Hematopoietic multipotent progenitor cell treated with erythropoietin and hydrocortisone succinate and interleukin-3 and kit ligand, for 8 days (in vitro differentiated cells): Measurements from ENCODE around the gene LCE3D.
"Not testable (repeated sequence)": the region's sequence is repeated elsewhere in the genome, so short reads cannot be mapped to it uniquely, and the experiment has no call there.

Source experiments
- DNase-seq: peaks from one replicate; pipeline ENCODE4 v3.0.0-alpha.2; 2015

Gene LCE3D, protein sequence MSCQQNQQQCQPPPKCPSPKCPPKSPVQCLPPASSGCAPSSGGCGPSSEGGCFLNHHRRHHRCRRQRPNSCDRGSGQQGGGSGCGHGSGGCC

DNA sequence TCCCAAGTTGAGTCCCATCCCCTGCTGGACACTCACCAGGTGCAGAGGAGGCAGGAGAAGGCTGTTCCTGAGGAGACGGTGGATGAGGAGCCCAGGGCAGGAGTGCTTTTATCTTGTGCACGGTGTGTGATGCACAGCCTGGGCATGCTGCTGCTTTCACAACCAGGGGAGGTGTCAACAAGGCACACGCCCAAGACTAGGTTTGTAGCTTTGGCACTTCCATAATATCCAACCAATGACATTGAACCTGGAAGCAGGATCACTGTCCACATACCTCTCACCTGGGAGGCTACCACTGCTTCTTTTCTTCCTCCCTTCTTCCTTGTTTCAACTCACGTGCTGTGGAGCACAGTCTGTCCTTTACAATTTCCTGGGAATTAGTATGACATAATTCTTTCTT is at the start of gene LCE3D:
Gene LCE3D, minus strand, starts transcription at position 84 of the 400 bp plus-strand sequence. CDS start 580 bp downstream, outside the sequence.
- DNase-seq = no peak

DNA sequence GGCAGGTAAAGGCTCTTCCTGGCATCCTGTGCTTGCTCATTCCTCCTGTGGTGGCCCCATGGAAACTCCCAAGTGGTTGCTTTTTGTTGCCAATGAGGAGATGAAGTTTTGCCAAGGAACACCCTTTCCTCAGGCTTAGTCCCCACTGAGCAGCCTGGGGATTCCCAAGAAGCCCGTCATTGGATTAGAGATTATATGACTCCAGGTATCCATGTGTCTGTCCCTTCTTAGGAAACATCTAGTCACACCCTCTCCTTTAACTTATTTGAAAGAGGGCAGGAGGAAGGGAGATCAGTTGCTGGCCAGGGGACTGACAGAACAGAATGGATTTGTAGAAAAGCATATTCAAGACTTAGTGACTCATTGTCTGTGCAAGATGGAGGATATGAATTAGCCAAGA is 46.4 kb upstream of the LCE3D start:
- DNase-seq = no peak

DNA sequence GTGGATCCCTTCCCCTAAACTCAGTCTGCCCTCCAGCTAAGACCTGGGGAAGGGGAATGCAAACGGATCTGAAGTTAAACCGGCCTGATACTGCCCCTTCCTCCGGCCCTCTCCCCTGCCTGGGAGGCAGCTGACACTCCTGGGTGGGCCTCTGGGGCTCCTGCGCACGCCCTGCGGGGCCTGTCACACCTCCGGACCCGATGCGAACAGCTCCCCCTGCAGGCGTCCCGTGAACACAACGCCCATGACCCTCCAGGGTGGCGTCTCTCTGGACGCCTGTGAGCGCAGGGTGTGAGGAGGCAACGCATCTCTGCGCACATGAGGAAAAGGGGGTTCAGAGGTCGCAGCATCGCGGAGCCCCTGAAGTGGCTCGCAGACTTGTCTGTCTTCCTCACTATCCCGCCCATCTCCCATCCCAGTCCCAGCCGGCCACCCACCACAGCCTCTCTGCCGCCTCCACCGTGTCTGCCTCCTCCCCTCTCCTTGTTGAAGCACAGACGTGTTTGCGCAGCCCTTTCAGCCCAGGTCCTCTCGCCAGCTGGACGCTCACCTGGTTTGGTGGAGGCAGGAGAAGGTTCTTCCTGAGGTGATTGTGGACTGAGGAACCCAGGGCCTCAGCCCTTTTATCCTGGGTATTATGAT is 43.0 kb upstream of the LCE3D start:
- peak; percentile 3 for DNase-seq

DNA sequence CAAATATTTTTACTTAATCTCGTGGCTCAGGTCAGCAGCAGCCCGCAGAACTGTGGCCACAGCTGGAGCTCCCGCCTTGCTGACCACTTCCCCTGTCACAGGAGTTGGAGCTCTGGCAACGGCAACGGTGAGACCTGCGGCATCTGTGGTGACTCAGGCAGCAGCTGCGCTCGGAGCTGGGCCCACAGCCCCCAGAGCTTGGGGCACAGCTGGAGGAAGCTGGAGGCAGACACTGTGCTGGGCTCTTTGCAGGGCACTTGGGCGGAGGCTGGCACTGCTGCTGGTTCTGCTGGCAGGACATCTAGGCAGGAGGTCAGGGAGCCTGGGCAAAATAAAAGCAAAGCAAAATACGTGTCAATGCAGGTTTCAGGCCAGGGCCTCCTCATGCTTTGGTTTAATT is 42.5 kb upstream of the LCE3D start, which contains the start of gene LCE3A:
Gene LCE3A, minus strand, starts transcription at position 301 of the 400 bp plus-strand sequence. Its CDS starts 0 bp downstream, at position 301.
- DNase-seq = no peak

DNA sequence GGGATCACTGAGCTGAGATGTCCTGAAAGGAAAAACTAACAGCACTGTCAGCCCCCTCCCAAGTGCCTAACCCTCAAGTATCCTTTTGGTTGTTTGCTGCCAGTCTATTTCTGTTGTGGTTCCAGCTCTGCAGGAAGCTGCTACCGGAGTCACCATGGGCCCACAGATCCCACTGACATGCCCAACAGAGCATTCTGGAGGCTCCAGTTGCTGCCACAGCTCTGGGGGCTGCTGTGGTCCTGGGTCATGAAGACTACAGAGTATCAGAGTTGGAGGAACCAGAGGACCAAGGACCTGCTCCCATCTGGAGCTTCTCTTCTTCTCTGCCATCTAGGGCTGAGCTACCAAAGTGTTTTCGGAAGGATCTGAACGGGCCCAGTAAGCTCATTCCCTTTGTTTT is 41.7 kb upstream of the LCE3D start:
- DNase-seq = no peak

DNA sequence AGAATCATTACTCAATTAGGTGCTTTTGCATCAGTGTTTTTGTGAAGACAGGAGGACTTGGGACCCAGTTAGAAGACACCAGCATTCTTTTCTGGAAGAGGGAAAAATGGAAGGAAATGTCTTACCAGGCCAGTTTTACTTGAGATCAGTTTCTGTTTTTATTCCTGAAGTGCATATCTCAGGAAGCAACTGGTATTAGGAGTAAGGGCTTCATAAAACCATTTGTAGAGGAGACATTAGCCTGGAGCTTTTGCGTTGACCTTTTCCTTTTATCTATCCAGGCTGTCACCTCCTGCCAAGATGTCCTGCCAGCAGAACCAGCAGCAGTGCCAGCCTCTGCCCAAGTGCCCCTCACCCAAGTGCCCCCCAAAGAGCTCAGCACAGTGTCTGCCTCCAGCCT is 33.2 kb upstream of the LCE3D start, which contains the start of gene LCE3B:
Gene LCE3B, plus strand, starts transcription at position 301 of the 400 bp plus-strand sequence. Its CDS starts 0 bp downstream, at position 301.
- DNase-seq = no peak

DNA sequence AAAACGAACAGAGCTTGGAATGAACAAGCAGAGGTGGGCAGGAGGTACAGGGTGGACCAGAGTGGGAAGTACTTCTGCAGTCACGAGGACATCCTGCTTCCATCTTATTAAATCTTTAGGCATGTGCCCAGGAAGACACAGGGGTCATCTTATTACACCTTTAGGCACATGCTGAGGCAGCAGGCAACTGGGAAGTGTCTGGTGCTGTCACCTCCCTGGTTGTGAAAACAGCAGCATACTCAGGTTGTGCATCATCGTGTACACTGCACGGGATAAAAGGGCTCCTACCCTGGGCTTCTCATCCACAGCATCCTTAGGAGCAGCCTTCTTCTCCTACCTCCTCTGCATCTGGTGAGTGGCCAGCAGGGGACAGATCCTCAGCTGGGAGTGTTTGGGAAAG is 19.6 kb upstream of the LCE3D start, which contains the start of gene LCE3C:
Gene LCE3C, plus strand, starts transcription at position 301 of the 400 bp plus-strand sequence. CDS start 498 bp downstream, outside the sequence.
- DNase-seq = no peak

DNA sequence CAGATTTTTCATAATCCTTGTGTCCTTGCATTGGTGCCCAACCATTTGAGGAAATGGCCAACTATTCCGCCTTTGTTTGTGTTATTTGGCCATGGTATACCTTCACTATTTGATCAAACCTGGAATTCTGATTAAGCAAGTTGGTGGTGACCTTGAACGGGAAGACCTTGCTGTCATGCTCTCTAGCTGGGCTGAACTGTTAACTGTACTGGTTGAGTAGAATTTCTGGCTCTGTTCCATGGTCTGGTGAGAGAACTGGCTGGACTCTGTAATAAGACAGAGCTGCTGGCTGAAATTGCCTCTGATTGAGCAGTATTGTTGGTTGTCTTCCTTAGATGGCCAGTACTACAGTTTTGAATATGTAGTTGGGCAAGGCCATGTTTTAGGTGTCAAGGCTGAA is 16.7 kb upstream of the LCE3D start:
- no peak for DNase-seq

DNA sequence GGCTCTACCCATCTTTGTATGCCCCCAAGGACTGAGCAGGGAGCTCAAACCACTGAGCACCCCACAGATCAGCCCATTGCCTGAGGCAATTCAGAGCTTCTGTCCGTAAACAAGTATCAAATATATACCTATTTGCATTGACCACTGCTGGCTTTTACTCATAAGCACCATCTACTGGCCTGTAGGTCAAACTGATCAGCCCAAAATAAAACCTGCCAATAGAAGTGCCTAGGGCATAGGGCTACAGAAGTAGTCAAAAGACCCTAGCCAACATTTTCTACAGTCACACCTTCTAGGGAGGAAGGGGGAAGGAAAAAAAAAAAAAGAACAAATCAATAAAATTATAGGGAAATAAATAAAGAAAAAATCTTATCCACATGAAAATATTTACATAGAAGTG is 5.3 kb upstream of the LCE3D start:
- no peak for DNase-seq

DNA sequence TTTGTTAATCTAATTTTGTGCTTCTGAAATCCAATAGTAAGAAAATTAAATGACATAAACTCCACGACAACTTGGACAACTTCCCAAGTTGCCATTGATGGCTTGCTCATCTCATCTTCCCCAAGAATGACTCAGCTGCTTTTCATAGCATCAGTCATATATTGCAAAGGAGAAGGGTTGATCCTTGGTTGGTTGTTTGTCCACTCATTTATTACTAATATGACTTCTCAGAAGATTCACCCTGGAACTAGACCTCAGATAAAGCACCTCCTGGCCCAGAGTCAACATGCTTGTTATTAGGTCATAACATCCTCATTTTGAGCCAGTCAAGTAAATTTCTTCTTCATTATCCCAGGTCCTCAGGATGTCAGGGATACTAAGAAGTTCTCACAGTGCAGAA is 2.3 kb upstream of the LCE3D start:
- no peak for DNase-seq

DNA sequence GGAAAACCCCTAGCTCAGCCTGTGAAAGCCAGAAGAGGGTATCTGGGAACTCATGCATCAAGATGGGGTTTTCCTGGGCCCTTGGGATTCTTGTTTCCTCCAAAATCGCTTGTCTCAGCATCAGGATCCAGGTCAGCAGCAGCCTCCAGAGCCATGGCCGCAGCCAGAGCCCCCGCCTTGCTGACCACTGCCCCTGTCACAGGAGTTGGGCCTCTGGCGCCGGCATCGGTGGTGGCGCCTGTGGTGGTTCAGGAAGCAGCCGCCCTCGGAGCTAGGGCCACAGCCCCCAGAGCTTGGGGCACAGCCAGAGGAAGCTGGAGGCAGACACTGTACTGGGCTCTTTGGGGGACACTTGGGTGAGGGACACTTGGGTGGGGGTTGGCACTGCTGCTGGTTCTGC is 790 bp downstream of the LCE3D start:
- DNase-seq = not testable (repeated sequence)

DNA sequence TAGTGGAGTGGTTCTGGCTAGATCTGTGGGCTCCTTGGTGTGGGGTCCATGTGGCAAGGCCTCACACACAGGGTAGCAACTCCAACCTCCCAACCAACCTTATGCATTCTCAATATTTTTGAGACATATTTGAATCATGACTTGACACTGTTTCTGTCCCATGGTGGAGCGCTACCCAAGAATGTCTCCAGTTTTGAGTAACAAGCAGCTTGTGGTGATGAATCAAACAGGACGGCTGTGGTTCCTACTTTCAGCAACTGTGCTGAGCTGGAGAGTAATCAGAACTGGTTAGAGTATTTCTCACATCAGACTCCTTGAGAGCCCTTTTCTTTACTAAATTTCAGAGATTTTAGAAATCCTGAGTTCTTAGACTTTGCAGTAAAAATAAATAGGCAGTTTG is 3.1 kb downstream of the LCE3D start:
- no peak for DNase-seq

DNA sequence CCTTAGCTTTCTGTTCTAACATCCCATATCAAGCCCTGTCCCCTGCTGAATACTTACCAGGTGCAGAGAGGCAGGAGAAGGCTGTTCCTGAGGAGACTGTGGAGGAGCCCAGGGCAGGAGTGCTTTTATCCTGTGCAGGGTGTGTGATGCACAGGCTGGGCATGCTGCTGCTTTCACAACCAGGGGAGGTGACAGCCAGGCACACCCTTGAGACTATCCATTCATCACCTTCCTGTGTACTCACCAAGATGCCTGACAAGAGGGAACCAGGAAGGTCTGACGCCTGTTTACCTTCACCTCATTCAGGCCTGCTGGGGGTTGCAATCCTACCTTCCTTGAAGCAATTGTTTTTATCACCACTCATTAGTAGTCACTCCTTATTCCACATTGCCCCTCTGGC is 13.6 kb downstream of the LCE3D start, which contains the start of gene LCE3E:
Gene LCE3E, minus strand, starts transcription at position 100 of the 400 bp plus-strand sequence. CDS start 572 bp downstream, outside the sequence.
- DNase-seq = no peak

DNA sequence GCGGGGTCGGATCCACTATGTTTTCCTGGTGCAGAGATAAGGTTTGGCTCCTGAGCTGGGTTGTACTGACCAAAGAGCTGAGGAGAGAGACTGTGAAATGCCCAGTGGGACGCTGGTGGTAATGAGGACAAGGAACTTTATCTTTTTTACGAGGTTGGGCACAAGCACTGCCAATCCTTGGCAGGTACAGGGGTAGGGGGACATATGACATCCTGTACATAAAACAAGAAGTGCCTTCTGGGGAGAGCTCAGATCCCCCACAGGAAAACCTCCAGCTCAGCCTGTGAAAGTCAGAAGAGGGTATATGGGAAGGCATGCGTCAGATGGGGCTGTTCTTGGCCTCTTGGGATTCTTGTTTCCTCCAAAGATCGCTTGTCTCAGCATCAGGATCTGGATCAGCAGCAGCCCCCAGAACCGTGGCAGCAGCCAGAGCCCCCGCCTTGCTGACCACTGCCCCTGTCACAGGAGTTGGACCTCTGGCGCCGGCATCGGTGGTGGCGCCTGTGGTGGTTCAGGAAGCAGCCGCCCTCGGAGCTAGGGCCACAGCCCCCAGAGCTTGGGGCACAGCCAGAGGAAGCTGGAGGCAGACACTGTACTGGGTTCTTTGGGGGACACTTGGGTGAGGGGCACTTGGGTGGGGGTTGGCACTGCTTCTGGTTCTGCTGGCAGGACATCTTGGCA is 14.6 kb downstream of the LCE3D start:
- DNase-seq = no peak

DNA sequence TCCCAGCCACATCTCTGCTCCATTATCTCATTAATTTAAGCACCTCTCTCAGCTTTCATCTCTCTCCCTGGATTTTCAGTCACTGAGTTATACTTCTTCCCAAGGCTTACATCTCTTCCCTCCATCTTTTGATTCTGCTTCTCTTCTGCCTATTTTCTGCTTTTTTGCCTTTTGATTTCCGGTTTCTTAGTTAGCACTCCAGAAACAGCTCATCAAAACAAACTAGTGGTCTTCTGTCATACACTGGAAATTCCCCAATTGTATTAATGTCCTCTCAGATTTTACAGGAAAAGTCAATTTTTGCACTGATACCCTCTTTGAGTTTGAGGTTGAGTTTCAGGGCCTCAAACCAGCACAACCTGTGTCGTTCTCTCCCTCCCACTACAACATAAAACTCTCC is 15.2 kb downstream of the LCE3D start:
- no peak for DNase-seq

DNA sequence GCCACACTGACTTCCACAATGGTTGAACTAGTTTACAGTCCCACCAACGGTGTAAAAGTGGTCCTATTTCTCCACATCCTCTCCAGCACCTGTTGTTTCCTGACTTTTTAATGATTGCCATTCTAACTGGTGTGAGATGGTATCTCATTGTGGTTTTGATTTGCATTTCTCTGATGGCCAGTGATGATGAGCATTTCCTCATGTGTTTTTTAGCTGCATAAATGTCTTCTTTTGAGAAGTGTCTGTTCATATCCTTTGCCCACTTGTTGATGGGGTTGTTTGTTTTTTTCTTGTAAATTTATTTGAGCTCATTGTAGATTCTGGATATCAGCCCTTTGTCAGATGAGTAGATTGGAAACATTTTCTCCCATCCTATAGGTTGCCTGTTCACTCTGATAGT is 32.0 kb downstream of the LCE3D start:
- not testable (repeated sequence) for DNase-seq

DNA sequence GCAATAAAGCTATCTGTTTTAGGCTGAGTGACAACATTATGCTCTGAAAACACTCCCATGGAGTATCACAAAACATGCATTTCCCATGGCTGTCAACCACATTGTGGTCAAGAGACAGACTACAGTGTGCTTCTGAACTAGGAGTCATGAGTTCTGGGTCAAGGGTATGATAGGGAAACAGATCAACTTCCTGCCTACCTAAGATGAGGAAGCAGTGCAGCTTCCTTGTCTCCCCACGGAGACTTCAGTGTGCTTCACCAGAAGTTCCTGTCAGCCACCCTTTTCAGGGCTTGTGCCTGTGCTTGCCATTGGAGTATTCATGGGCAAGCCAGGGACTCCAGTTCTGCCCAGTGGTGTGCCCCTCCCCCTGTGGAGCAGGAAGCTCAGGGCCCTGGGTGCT is 33.6 kb downstream of the LCE3D start:
- DNase-seq = no peak

DNA sequence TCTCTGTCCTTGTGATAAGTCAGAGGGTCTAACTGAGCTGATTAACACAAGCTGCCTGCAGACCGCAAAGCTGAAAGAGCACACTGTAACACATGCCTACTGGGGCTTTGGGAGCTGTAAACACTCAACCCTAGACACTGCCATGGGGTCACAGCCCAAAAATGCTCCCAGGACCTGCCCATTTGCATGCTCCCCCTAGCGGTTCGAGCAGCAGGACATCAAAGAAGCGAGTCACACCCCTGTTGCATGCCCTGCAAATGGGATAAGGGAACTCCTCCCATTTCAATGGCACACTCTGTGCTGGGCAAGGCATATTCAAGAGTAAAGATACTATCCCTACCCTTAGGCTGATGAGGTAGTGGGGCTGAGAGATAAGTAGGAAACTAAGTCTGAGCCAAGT is 36.5 kb downstream of the LCE3D start:
- peak; percentile 61 for DNase-seq

DNA sequence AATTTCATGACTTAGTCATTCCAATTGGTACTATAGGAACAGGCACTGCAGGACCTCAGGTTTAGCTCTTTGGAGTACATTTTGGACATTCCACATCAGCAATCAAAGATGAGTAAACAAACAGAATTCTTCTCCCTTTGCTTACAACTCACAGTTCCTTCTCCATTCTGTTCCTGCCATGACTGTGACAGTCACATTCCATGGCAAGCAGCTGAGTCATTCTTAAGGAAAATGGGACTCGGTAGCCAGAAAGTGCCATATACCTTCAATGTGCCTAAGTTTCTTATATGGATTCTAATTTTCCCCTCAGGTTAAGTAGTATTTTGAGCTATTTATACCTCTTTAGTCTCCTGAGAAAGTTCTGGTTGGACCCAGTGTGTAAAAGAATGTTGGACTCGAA is 40.4 kb downstream of the LCE3D start:
- DNase-seq = no peak

DNA sequence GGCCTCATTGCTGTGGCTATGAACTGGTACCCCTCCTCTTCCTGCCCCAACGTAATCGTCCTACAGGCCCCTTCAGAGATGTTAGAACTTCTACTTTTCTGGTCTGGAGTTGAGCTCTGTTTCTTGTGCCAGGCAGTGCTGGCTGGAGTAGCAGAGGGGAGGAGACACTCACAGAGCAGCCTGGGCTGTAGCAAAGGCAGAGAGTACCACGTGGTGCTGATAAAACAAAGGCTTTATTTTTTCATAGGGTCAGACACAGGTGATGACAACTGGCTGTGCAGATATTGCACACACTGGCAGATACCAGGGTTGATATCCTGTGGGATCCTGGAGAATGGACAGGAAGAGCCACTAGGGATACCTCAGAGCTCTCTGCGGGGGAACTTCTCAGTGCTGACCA is 42.8 kb downstream of the LCE3D start:
- DNase-seq = no peak

DNA sequence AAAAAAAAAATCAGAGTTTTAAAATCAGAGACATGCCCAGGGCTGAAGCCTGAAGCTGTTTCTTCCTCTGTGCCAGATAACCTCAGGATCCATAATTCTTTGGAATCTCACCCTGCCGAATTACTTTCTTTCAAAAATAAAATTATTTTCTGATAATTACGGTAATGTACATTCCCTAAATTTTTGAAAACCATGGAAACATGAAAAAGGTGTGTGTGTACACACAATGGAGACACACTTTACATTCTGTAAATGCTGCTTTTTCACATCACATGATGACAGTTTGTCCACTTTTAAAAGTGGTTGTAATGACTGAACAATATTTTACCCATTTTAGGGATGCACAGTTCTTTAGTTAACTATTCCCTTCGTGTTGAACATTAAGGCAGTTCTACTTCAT is 44.5 kb downstream of the LCE3D start:
- no peak for DNase-seq

DNA sequence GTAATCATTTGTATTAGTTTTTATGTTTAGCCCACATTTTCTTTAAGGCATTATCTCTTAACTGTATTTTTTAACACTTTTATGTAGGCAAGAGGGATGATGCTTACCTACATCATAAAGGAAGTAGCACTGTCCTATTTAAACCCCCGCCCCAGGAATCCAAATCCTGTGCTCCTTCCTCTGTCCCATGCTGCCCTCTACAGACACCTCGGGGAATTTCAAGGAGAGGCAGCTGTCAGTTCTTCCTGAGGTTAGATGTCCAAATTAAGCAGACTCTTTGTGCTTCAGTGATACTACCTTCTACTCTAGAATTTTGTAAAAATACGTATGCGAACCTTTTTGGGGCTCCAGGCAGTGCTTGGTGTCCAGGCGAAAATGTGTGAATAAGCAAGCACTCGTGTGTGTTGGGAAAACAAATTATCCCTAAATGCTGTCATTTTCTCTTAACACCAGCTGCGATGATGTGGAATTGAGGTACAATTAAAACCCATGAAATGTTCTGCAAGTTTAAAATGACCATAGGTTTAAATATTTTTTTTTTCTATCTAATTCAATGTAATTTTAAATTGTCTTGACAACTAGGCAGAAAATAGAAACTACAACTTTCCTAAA is 46.9 kb downstream of the LCE3D start:
- peak; percentile 57 for DNase-seq
